HuH-7.5 (cell line): ENCODE data around the gene CLPX.
A peak's percentile ranks its signal among the peaks of the same experiment; 100 is the strongest.
"Not testable (repeated sequence)": the region's sequence is repeated elsewhere in the genome, so short reads cannot be mapped to it uniquely, and the experiment has no call there.

ENCODE experiments used
- DNase-seq: peaks from one replicate; pipeline ENCODE4 v3.0.0; 2011; ENCODE audit warnings: low spot score

CLPX gene

DNA sequence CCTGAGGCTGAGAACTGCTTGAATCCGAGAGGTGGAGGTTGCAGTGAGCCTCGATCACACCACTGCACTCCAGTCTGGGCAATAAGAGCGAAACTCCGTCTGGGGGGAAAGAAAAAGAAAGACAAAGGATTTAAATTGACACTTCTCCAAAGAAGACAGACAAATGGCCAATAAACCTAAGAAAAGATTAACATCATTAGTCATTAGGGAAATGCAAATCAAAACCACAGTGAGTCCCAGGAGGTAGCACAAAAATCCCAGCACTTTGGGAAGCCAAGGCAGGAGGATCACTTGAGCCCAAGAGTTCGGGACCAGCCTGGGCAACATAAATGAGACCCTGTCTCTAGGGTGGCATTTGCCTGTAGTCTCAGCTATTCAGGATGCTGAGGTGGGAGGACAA lies 12.6 kb downstream of the CLPX start:
- DNase-seq: no peak

DNA sequence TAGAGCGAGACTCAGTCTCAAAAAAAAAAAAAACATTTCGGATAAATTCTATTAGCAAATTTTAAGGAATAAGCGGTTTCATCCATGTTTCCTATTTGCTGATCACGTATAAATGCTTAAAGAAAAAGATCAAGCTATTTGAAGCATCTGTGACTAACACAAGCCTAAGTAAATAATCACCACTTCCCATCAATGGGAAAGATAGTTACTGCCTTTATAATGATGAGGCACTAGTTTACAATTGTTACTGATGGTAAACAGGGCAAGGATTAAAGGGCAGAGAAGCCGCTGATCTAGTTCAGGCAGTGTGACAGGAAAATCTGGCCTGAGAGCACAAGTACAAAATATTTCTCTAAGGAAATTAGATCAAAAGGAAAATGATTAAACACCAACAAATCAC lies 13.7 kb downstream of the CLPX start:
- no peak for DNase-seq

DNA sequence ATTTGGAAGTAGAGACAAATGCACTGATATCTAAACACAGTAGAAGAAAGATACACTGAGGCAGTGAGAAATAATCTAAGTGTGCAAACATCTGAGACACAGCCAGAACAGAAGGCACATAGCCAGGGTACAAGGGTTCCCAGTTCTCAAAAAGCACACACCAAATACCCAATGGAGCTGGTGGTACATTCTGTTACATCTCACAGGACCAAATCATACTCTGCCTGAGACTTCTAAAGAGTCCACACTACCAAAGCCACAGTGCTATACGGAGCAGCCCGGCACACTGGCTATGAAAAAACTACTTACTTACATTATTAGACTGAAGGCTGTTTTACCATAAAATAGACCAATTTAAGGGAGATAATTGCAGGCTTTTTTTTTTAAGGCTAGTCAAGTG lies 19.3 kb downstream of the CLPX start:
- no peak for DNase-seq

DNA sequence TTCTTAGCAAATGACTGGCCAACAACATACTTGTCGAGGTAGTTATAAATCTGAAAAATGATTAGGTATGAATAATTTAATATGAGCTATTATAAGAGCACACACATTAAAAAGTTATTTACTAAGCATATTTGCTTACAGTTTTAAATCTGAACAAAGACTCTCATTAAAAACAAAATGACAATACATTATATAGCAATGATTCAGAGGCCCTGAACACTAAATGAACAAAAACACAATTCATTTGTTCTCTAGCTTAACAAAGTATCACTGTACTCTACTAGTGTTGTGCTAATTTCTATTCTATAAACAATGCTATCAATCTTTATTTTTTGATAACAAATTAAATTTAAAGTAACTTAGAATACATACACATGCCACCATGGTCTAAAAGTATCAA lies 21.0 kb downstream of the CLPX start:
- no peak for DNase-seq

DNA sequence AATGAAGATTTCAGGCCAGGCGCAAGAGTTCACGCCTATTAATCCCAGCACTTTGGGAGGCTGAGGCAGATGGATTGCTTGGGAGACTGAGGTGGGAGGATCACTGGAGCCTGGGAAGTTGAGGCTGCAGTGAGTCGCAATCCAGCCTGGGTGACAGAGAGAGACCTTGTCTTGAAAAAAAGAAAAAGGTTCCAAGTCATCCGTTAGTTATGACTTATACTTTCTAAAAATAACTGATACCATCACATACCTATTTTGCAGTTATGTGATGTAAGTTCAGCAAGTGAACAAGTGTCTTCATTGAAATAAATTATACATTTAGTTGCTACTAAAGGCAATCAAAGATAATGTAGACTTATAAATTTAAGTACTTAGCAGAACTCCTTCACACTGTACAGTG lies 22.1 kb downstream of the CLPX start:
- DNase-seq: no peak

DNA sequence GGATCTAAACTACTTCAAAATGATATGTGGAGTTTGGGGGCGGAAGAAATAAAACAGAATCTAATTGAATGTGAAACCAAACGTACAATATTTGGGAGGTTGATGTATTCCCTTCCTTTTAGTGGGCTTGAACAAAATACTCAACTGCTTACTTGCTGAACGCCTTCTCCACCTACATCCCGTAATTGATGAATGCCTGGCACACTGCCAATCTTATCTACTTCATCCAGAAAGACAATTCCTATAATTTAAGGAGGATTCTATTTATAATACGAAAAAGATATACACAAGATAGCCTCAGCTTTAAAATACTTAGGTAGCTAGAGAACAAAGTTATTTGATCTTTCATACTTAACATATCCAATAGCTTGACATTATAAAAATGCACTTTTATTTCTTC lies 28.4 kb downstream of the CLPX start:
- no peak for DNase-seq

DNA sequence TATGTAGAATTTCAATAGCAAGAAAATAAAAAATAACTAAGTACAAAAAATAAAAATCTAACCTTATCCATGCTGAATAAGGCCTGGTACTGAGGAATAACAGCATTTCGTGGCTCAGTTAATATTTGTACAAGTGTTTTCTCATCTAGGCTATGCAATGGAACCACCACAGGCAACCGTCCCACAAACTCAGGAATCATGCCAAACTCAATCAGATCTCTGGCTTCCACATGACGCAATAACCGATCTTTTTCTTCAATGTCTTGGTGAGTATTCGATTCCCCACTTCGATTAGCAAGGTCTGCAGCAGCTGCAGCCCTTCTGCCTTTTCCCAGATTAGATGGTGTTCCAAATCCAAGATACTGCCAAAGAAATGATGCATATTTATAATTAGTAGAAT lies 30.4 kb downstream of the CLPX start:
- no peak for DNase-seq

DNA sequence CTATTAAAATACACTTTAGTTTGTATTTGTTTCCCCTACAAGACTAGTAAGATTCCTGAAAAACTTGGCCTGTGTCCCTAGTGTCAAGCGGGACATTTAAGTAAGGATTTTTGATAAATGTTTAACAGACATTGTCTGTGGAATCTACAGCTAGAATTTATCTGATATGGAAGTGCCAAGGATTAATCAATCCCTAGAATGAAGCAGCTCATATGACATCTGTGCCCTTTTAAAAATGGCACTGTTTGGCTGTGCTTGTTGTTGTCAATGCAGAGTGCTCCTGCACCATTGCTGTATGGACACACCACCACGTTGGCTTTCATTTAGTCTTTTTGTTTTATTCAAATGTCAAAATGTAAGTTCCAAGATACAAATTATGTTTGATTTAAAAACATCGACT lies 37.2 kb downstream of the CLPX start:
- DNase-seq: no peak

DNA sequence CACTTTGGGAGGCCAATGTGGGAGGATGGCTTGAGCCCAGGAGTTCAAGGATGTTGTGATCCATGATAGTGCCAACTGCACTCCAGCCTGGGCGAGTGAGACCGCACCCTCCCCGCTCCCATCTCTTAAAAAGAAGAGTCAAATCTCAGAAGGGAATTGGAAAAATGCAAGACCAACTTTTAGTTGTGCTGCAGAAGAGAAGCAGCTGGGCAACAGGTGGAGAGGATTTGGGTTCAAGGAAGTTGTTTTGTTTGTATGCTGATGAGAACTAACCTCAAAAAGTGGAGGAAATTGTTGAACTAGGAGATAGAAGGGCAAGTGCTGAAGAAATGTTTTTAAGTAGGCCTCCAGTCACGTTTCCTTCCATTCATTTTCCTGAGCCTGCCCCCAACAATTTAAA lies 38.7 kb downstream of the CLPX start:
- DNase-seq: no peak

DNA sequence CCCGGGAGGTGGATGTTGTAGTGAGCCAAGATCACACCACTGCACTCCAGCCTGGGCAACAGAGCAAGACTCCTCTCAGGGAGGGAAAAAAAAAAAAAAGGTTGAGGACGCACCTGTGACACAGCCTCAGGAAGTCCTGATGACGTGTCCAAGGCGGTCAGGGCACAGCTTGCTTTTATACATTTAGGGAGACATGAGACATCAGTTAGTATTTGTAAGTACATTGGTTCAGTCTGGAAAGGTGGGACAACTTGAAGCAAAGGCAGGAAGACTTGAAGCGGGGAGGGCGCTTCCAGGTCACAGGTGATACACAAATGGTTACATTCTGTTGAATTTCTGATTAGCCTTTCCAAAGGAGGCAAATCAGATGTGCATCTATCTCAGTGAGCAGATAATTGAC lies 46.5 kb downstream of the CLPX start:
- DNase-seq: not testable (repeated sequence)

DNA sequence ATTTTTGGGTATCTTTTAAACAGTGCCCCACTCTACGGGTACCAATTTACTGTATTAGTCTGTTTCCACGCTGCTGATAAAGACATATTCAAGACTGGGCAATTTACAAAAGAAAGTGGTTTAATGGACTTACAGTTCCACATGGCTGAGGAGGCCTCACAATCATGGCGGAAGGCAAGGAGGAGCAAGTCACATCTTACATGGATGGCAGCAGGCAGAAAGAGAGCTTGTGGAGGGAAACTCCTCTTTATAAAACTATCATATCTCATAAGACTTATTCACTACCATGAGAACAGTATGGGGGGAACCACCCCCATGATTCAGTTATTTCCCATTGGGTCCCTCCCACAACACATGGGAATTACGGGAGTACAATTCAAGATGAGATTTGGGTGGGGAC lies 47.2 kb downstream of the CLPX start:
- not testable (repeated sequence) for DNase-seq

DNA sequence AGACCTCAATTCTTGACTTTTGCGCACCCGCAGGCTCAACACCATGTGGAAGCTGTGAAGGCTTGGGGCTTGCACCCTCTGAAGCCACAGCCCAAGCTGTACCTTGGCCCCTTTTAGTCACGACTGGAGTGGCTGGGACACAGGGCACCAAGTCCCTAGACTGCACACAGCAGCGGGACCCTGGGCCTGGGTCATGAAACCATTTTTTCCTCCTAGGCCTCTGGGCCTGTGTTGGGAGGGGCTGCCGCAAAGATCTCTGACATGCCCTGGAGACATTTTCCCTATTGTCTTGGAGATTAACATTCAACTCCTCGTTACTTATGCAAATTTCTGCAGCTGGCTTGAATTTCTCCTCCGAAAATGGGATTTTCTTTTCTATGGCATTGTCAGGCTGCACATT lies 48.1 kb downstream of the CLPX start:
- not testable (repeated sequence) for DNase-seq

DNA sequence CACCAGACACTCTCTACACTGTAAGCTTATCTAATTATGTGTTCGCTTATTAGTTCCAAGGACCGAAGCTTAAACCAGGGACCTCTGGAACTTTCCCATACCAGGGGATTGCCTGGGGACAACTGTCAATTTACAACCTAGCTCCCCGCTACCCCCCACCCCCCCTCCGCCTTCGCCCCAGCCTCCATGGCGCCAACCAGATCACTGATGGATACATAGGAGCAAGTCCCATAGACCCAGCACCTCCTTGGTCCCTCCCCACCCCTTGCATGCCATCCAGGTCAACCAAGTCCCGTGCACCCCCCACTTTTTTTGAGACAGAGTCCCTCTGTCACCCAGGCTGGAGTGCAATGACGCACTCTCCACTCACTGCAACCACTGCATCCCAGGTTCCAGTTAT lies 50.6 kb downstream of the CLPX start:
- DNase-seq: no peak

DNA sequence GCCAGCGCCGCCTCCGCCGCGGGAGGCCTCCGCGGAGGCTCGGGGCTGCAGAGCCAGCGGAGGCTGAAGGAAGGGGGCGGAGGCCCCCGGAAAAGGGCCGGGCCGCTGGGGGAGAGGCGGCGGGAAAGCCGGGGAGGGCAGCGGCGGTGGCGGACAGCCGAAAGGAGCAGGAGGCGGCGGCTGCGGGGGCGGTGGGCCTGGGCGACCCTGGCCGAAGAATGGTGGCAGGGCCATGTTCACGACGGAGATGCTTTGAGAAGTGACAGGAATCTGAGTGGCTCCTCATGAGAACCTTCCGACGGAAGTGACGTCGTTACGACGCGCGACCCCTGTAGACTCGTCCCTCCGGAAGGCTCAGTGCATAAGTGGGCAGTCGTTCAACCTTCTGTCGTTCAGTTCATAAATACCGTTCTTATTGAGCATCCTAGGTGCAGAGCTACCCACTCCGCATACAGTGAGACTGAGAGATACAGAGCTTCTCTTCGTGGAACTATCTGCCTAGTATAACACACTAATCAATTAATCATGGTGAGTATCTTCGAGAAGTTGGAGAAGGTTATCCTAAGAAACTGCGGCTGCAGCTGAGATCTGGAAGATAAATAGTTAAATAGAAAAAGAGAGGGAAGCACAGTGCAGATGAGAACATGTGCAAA lies 51.5 kb downstream of the CLPX start, which contains the start of gene PDCD7:
Gene PDCD7 (minus strand): TSS at position 261 of the 653 bp plus-strand sequence. CDS start 27 bp downstream, at position 234.
- DNase-seq: peak; percentile 97

DNA sequence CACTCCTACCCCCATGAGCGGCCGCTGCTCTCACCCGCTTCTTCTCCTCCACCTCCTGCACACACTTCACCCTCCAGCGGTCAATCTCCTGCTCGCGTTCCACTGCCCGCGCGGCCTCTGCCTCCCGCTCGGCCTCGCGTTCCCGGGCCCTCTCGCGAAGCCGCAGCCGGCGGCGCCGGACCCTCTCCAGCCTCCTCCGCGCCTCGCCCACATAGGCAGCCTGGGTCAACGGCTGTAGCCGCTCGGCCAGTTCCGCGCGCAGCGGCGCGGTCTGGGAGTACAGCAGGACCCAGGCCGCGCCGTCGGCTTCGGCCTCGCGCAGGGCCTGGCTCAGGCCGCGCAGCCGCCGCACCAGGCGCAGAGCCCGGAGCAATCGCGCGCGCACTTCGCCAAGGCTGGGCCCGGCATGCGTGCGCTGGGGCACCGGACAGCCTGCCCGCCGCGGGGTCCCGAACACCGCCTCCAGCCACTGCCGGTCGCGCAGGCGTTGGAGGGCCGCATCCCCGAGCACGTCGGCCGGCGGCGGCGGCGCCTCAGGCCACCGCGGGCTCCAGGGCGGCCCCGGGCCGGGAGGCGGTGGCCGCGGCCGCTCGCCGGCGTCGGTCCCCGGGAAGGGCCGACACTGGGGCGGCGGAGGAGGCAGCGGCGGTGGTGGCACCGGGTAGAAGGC lies 52.1 kb downstream of the CLPX start:
- peak; percentile 85 for DNase-seq

DNA sequence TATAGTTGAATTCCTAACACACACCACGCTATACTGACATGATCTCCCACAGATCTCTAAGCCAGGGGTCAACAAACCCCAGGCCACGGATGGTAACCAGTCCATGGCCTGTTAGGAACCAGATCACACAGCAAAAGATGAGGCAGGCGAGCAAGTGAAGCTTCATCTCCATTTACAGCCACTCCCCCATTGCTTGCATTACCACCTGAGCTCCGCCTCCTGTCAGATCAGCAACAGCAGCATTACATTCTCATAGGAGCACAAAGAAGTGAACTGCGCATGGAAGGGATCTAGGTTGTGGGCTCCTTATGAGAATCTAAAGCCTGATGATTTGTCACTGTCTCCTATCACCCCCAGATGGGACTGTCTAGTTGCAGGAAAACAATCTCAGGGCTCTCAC lies 54.2 kb downstream of the CLPX start:
- DNase-seq: no peak

DNA sequence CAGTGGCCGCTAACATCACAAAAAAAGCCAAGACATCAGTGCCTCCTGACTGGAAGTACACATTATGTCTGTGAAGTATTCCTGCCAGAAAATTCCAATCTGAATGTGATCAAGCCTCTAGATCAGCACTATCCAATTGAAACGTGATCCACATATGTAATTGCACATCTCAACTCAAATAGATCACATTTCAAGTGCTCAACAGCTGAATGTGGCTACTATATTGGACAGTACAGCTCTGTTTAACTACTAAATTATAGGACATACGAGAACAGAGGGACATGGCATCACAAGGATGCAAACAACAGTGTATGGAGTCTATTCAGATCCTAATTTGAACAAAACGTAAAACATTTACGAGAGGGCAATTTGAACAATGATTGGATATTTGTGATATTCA lies 69.6 kb downstream of the CLPX start:
- no peak for DNase-seq

DNA sequence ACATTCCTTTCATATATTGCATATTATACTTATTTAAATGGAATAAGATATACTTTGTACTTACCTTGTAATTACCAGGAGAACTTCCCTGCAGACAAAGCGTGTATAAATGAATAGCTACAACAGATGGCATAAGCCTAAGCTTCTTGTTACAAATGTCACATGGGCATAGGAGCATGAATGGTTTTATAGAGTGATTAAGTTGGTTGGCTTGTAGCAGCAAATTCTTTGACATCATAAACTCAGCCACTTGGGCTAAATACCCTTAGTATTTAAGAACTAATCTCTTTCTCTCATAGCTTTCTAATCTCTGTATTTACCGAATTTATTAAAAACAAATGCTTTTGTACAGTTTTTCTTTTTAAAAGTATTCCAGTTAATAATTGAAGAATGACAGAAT lies 70.1 kb downstream of the CLPX start, which contains the start of gene UBAP1L:
Gene UBAP1L (minus strand): TSS at position 115 of the 400 bp plus-strand sequence. CDS start 8,985 bp downstream, outside the sequence.
- no peak for DNase-seq

DNA sequence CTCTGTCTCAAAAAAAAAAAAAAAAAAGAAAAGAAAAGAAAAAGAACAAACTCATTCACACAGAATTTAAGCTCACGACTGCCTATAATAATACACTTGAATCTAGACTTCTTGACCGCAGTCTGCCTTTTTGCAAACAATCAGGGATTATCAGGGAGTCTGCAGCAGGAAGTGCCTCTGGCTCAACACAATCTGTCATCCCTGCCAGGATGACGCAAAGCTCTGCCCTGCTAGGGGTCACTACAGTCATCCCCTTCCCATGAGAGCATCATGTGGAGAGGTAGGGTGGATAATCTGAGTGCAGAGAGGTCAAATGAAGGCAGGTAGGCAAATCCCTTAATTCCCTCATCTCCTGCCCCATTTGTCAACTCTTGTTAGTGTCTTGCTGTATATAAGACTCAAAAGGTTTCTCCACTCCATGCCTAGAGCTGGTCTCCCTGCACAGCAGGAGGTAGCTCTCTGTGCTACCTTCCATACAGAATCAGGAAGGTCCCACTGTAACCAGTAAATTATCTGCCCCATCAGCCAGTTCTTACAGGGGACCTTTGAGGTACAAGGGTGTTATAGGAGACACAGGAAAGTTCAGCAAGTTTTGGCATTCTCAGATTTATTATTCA lies 74.4 kb downstream of the CLPX start:
- DNase-seq: no peak

DNA sequence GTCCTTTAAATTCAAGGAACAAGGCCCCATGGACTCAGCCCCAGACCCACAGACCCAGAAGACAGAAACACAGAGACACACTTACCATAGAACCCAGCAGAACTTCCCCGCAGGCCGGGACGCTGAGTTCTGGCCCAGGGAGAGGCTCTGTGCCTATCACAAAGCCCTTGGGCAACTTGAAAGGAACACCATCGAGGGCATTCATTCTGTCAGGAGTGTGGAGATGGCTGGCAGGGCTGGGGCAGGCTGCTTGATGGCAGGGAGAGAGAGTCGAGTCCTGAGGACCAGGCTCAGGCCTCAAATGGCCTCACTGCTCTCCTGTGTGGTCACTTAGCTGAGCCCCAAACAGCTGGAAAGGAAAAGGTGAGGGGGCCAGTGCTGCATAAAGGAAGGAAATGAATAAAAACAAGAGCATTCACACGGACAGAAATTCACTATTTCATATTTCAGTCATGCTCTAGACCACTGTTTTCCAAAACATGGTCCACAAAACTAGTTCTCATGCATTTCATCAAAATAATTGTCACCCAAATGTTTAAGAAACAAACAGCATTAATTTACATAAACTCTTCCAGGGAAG lies 79.0 kb downstream of the CLPX start:
- no peak for DNase-seq

DNA sequence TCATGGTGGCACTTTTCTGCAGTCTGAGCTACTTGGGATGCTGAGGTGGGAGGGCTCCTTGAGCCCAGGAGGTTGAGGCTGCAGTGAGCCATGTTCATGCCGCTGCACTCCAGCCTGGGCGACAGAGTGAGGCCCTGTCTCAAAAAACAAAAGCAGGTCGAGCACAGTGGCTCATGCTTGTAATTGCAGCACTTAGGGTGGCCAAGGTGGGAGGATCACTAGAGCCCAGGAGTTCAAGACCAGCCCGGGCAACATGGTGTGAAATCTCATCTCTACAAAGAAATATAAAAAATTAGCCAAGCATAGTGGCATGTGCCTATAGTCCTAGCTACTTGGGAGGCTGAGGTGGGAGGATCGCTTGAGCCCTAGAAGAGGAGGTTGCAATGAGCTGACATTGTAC lies 80.1 kb downstream of the CLPX start:
- no peak for DNase-seq

DNA sequence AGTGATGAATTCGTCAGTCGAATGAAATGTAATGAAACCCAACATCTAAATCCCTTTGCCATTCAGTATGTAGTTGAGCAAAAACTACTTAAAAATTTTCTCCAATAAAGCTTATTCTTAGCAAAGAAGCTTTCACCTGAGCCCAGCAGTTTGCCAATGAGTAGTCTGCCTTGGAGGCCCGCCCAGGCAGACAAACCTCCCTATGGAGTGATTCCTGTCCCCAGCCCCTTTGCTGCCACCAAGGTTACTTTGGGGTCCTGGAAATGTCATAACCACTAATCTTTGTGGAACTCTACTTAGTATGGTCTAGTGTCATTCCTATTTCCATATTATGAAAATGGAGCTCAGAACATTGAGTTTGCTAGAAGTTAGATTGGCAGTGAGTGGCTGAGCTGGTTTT lies 82.2 kb downstream of the CLPX start:
- DNase-seq: no peak
